Measurements from ENCODE around the gene PRICKLE4.

Gene PRICKLE4

GRCh38 chr6:41769376-41769775 is 11.2 kb upstream of the PRICKLE4 start:
- in situ Hi-C loops (cut with MboI; ENCODE audit: low sequenced_read_pairs), result no loop called here

GRCh38 chr6:41770381-41771057 is 10.1 kb upstream of the PRICKLE4 start:
- in situ Hi-C loops (cut with MboI; ENCODE audit: low sequenced_read_pairs), result loop anchor here (10.0 kb wide), 1 partner anchor 76 kb away; no protein-coding TSS in a partner anchor

GRCh38 chr6:41771058-41771983 is 9.3 kb upstream of the PRICKLE4 start:
- in situ Hi-C loops (cut with MboI; ENCODE audit: low sequenced_read_pairs), result loop anchor here (10.0 kb wide), 1 partner anchor 77 kb away; no protein-coding TSS in a partner anchor

- in situ Hi-C loops (cut with MboI; ENCODE audit: low sequenced_read_pairs), result loop anchor here (10.0 kb wide), 1 partner anchor 80 kb away; no protein-coding TSS in a partner anchor
These were observed 5.7 kb upstream of the PRICKLE4 start for GRCh38 chr6:41774841-41775240.

- in situ Hi-C loops (cut with MboI; ENCODE audit: low sequenced_read_pairs), result loop anchor here (10.0 kb wide), 1 partner anchor 81 kb away; no protein-coding TSS in a partner anchor
These were observed 5.2 kb upstream of the PRICKLE4 start for GRCh38 chr6:41775293-41775882.

- in situ Hi-C loops (cut with MboI; ENCODE audit: low sequenced_read_pairs), result loop anchor here (10.0 kb wide), 1 partner anchor 83 kb away; no protein-coding TSS in a partner anchor
These were observed 2.9 kb upstream of the PRICKLE4 start for GRCh38 chr6:41777551-41778285.

GRCh38 chr6:41778895-41779294 is 1.7 kb upstream of the PRICKLE4 start:
- in situ Hi-C loops (cut with MboI; ENCODE audit: low sequenced_read_pairs), result loop anchor here (10.0 kb wide), 1 partner anchor 84 kb away; no protein-coding TSS in a partner anchor

GRCh38 chr6:41779336-41779735 is 1.2 kb upstream of the PRICKLE4 start:
- in situ Hi-C loops (cut with MboI; ENCODE audit: low sequenced_read_pairs), result loop anchor here (10.0 kb wide), 1 partner anchor 85 kb away; no protein-coding TSS in a partner anchor

- in situ Hi-C loops (cut with MboI; ENCODE audit: low sequenced_read_pairs), result loop anchor here (10.0 kb wide), 2 partner anchors 85 to 265 kb away; no protein-coding TSS in a partner anchor
These were observed 613 bp upstream of the PRICKLE4 start, which contains the start of gene FRS3 for GRCh38 chr6:41779788-41780550. Gene FRS3 (minus strand): TSS chr6:41779900. CDS start chr6:41776987, 2,913 bp downstream.

GRCh38 chr6:41781366-41781730 is 766 bp downstream of the PRICKLE4 start:
- in situ Hi-C loops (cut with MboI; ENCODE audit: low sequenced_read_pairs), result loop anchor here (10.0 kb wide), 1 partner anchor 263 kb away; no protein-coding TSS in a partner anchor

- in situ Hi-C loops (cut with MboI; ENCODE audit: low sequenced_read_pairs), result loop anchor here (10.0 kb wide), 1 partner anchor 262 kb away; no protein-coding TSS in a partner anchor
These were observed 2.7 kb downstream of the PRICKLE4 start for GRCh38 chr6:41783106-41783780.

GRCh38 chr6:41784581-41785171 is 4.1 kb downstream of the PRICKLE4 start:
- in situ Hi-C loops (cut with MboI; ENCODE audit: low sequenced_read_pairs), result loop anchor here (10.0 kb wide), 1 partner anchor 260 kb away; no protein-coding TSS in a partner anchor

GRCh38 chr6:41785254-41785653 is 4.7 kb downstream of the PRICKLE4 start:
- in situ Hi-C loops (cut with MboI; ENCODE audit: low sequenced_read_pairs), result loop anchor here (10.0 kb wide), 1 partner anchor 260 kb away; no protein-coding TSS in a partner anchor

- in situ Hi-C loops (cut with MboI; ENCODE audit: low sequenced_read_pairs), result loop anchor here (10.0 kb wide), 1 partner anchor 259 kb away; no protein-coding TSS in a partner anchor
These were observed 5.3 kb downstream of the PRICKLE4 start for GRCh38 chr6:41785689-41786450.

- in situ Hi-C loops (cut with MboI; ENCODE audit: low sequenced_read_pairs), result loop anchor here (10.0 kb wide), 1 partner anchor 258 kb away; no protein-coding TSS in a partner anchor
These were observed 6.1 kb downstream of the PRICKLE4 start for GRCh38 chr6:41786451-41787218.

GRCh38 chr6:41787219-41787917 is 6.8 kb downstream of the PRICKLE4 start, which contains the start of gene TOMM6:
Gene TOMM6 (plus strand): TSS chr6:41787694. CDS start chr6:41787698, 4 bp downstream.
- in situ Hi-C loops (cut with MboI; ENCODE audit: low sequenced_read_pairs), result loop anchor here (10.0 kb wide), 1 partner anchor 257 kb away; no protein-coding TSS in a partner anchor
